Common myeloid progenitor, CD34-positive (primary cell): ENCODE results near the gene MFRP.
A peak's percentile ranks its signal among the peaks of the same experiment; 100 is the strongest.

ENCODE experiments used
- CTCF ChIA-PET: fragments of 350-600 bp; sonication (Branson Sonifier 250); formaldehyde crosslinking; loops from one replicate; lab custom pipeline; 2021; ENCODE audit warnings: antibody characterized with exemption; lab: Charles Lee
- POLR2A ChIA-PET: fragments of 350-600 bp; sonication (Branson Sonifier 250); formaldehyde crosslinking; loops from one replicate; lab custom pipeline; 2021; ENCODE audit warnings: antibody characterized with exemption; lab: Charles Lee
- DNase-seq, 3 donors: peaks; one replicate each; pipeline versions ENCODE4 v3.0.0 to v3.0.0-alpha.2; 2013
- H3K27ac ChIP-seq, 2 experiments: 1 replicate in 1 of 2; 2 replicates in 1 of 2; pipeline ENCODE4 v1.7.0; 2013; ENCODE audit warnings: inconsistent platforms in 2 of 2, low read length in 2 of 2, mild to moderate bottlenecking in 2 of 2, low read depth in 1 of 2, moderate library complexity in 1 of 2; ENCODE audit not compliant: severe bottlenecking in 2 of 2, insufficient read depth in 1 of 2, poor library complexity in 1 of 2
- H3K27me3 ChIP-seq, 5 experiments: replicated peaks in 2 of 5; 1 replicate in 3 of 5; 2 replicates in 2 of 5; pipeline versions ENCODE4 v1.6.1 to v1.7.0; 2013; ENCODE audit warnings: low read length in 4 of 5, mild to moderate bottlenecking in 2 of 5, moderate library complexity in 2 of 5, inconsistent platforms in 1 of 5; ENCODE audit not compliant: insufficient read depth in 5 of 5, control insufficient read depth in 4 of 5
- H3K36me3 ChIP-seq, 4 experiments: 1 replicate in 2 of 4; 2 replicates in 2 of 4; pipeline versions ENCODE4 v1.6.1 to v1.7.0; 2013; ENCODE audit warnings: low read length in 3 of 4, control low read depth in 1 of 4, mild to moderate bottlenecking in 1 of 4; ENCODE audit not compliant: control insufficient read depth in 4 of 4, insufficient read depth in 4 of 4
- H3K4me1 ChIP-seq, 4 experiments: 1 replicate in 3 of 4; 2 replicates in 1 of 4; pipeline versions ENCODE4 v1.6.1 to v1.7.1; 2013; ENCODE audit warnings: low read length in 3 of 4, mild to moderate bottlenecking in 3 of 4, control low read depth in 1 of 4, inconsistent platforms in 1 of 4, moderate library complexity in 1 of 4; ENCODE audit not compliant: control insufficient read depth in 4 of 4, insufficient read depth in 4 of 4; ENCODE audit errors: control extremely low read depth in 1 of 4
- H3K4me3 ChIP-seq, 7 experiments: 1 replicate in 4 of 7; 2 replicates in 3 of 7; pipeline versions ENCODE4 v1.5.1 to v1.7.0; 2013; ENCODE audit warnings: mild to moderate bottlenecking in 7 of 7, low read length in 6 of 7, moderate library complexity in 6 of 7, inconsistent platforms in 2 of 7, low read depth in 2 of 7, control low read depth in 1 of 7; ENCODE audit not compliant: insufficient read depth in 4 of 7, control insufficient read depth in 1 of 7; ENCODE audit errors: extremely low read depth in 1 of 7
- H3K9me3 ChIP-seq, 5 experiments: 1 replicate in 4 of 5; 2 replicates in 1 of 5; pipeline versions ENCODE4 v1.6.1 to v1.7.1; 2013; ENCODE audit warnings: low read length in 4 of 5, mild to moderate bottlenecking in 2 of 5, inconsistent platforms in 1 of 5, low read depth in 1 of 5, moderate library complexity in 1 of 5; ENCODE audit not compliant: control insufficient read depth in 4 of 5, insufficient read depth in 2 of 5; ENCODE audit errors: control extremely low read depth in 1 of 5
- WGBS: methylation state at CpG from one replicate; pipeline ENCODE4 v1.1.5; 2013; ENCODE audit not compliant: insufficient coverage; 5-methylcytosine and 5-hydroxymethylcytosine counted together

The MFRP gene

GRCh38 chr11:119377112-119377901, 30.8 kb upstream of the MFRP start:
- Histone ChIP-seq H3K4me3 (no peak overlapping the region), H3K27me3 (peaks cover 0 to 2% (median 0%) of the 10 kb centered on the region in 5 experiments), H3K4me1 (peaks cover 0 to 18% (median 17%) of the 10 kb centered on the region in 4 experiments), H3K9me3 (no peaks in the 10 kb centered on the region), H3K27ac (no peak overlapping the region), H3K36me3 (no peaks in the 10 kb centered on the region)
- no peak for DNase-seq
- WGBS: 76% methylated on average over 9 of the region's 12 CpGs
- POLR2A ChIA-PET: interaction anchor here (0.6 to 1.0 kb wide), 2 partner anchors 21 to 985 kb away, joined by 3 to 8 read pairs; no protein-coding TSS in a partner anchor
- CTCF ChIA-PET: interaction anchor here (1.1 to 13.9 kb wide), 8 partner anchors 9 to 157 kb away, joined by 3 to 132 read pairs (median 8); partner anchors contain the start of genes C1QTNF5 and MFRP

DNA sequence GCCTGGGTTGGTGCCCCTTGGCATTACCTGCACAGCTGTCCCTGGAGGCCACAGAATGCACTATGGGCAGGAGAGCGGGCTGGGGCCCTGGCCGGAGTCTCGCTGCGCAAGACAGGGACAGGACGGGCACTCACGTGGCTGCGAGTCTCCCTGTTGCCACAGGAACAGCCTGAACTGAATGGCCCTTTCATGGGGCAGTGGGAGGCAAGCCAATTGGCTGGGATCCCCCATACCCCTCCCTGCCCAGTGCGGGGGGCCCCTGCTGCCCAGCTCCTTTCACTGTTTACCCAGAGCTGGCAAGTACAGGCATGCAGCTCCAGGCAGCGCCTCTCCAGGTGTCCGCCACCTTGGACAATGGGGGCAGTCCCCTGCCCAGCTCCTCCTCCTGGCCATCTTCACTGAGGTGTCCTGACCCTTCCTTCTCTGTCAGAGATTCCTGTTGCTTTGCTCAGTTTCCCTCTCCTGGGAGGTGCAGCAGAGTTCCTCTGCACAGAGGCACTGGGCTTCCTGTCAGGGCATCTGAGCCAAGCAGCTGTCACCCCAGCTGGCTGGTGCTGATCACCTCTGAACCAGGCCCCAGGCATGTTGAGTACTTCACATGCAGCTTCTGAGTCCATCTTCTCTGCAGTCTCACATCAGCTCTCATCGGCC, 29.8 kb upstream of the MFRP start:
- CTCF ChIA-PET: interaction anchor here (0.8 to 13.9 kb wide), 13 partner anchors 8 to 158 kb away, joined by 3 to 132 read pairs (median 6); partner anchors contain the start of genes C1QTNF5 and MFRP

DNA sequence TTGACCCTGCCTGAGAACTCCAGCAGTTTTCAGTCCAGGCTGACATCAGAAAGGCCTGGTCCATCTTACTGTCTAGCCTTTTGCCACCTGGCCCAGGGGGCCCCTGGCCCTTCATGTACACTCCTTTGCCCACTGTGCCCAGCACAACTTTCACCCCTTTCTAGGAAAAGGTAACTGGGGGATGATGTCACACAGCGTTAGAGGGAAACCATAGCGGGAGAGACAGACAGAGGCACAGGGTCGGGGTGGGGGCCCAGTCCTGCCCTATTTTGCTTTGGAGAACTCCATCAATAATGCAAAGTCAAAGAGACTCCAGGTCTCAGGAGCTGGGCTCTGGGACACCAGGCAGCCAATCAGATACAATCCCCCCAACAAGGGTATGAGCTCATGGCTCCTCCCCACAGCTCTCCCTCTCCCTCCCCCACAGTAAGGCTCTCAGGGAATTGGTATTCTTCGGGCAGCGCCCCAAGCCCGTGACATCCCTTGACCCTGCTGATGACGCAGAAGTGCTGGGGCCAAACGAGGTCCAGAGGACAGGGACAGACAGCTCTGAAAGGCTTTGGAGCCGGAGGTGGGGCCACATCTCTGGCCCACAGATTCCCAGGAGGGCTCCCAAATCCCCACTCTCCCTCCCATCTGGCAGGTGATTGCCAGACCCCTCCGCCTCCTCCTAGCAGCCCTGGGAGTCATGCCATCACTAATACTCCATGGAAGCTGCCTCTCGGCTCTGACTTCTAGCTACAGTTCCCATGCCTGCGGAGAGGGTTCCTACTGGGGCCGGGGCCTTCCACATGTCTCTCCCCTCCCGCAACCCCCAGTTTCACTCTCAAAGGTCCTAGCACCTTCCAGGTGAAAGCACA, 29.1 kb upstream of the MFRP start:
- Histone ChIP-seq H3K4me3 (no peak overlapping the region), H3K36me3 (no peaks in the 10 kb centered on the region), H3K27ac (no peak overlapping the region), H3K9me3 (no peaks in the 10 kb centered on the region), H3K27me3 (peaks cover 0 to 3% (median 0%) of the 10 kb centered on the region in 5 experiments), H3K4me1 (peaks cover 0 to 3% (median 1%) of the 10 kb centered on the region in 4 experiments)
- CTCF ChIA-PET: interaction anchor here (0.6 to 13.9 kb wide), 17 partner anchors 9 to 158 kb away, joined by 3 to 132 read pairs (median 5); partner anchors contain the start of genes C1QTNF5 and MFRP
- WGBS: 88% methylated on average over 11 of the region's 14 CpGs
- no peak for DNase-seq
- POLR2A ChIA-PET: no interaction called here

More for the DNA sequence above, 29.8 kb upstream of the MFRP start:
- POLR2A ChIA-PET: interaction anchor here (0.6 to 1.0 kb wide), 2 partner anchors 20 to 984 kb away, joined by 3 to 8 read pairs; no protein-coding TSS in a partner anchor
- DNase-seq: no peak
- Histone ChIP-seq H3K9me3 (no peaks in the 10 kb centered on the region), H3K27me3 (no peaks in the 10 kb centered on the region), H3K36me3 (no peaks in the 10 kb centered on the region), H3K27ac (no peak overlapping the region), H3K4me3 (no peak overlapping the region), H3K4me1 (peaks cover 0 to 10% (median 9%) of the 10 kb centered on the region in 4 experiments)
- over 99% methylated on average over 11 of the region's 11 CpGs for WGBS

- H3K4me1 ChIP-seq: peaks cover 0 to 3% (median 0%) of the 10 kb centered on the region in 4 experiments
- 75% methylated on average over 11 of the region's 11 CpGs for WGBS
- DNase-seq: no peak
- no peaks in the 10 kb centered on the region for H3K9me3 ChIP-seq
- H3K36me3 ChIP-seq: no peaks in the 10 kb centered on the region
- H3K27ac ChIP-seq: no peak overlapping the region
- H3K27me3 ChIP-seq: peaks cover 0 to 3% (median 0%) of the 10 kb centered on the region in 5 experiments
- ChIA-PET CTCF (interaction anchor here (0.6 to 13.9 kb wide), 17 partner anchors 8 to 179 kb away, joined by 3 to 132 read pairs (median 4); partner anchors contain the start of genes C1QTNF5 and MFRP), POLR2A (no interaction called here)
- H3K4me3 ChIP-seq: no peak overlapping the region
Measured at GRCh38 chr11:119374632-119375336, 28.3 kb upstream of the MFRP start.

DNA sequence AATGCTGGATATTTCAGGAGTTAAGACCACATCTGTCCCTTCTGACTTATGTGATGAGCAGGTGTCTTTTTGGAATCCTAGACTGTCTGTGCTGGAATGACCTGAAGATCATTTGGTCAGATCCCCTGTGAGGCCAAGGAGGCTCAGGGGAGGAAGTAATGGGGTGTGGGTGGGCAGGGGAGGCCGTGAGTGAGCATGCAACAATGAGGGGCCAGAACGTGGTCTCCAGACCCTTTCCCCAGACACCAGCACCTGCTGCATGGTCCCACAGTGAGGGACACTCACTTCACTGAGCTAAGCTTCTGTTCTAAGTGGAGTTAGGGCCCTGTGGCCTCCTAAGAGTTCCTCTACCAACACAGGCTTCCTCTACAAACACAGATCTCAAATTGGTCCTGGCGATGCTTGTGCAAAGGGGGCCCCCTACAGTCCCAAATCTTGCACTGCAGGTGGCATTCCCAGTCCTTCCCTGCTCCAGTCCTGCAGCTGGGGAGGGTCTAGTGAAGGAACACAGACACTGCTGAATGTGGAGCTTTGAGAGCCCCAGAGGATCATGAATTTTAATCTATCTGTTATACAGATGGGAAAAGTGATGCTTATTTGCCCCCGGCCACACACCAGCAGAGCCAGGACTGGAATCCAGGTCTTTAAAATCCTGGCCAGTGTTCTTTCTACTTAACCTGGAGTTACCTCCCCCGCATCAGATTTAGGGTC, 27.6 kb upstream of the MFRP start:
- no peaks in the 10 kb centered on the region for H3K36me3 ChIP-seq
- ChIA-PET CTCF (interaction anchor here (0.7 to 13.9 kb wide), 17 partner anchors 9 to 178 kb away, joined by 3 to 132 read pairs (median 5); partner anchors contain the start of genes C1QTNF5 and MFRP), POLR2A (no interaction called here)
- no peak overlapping the region for H3K4me3 ChIP-seq
- H3K27ac ChIP-seq: no peak overlapping the region
- peak; percentile 44 to 61 (median 50) for DNase-seq
- H3K9me3 ChIP-seq: no peaks in the 10 kb centered on the region
- H3K4me1 ChIP-seq: peaks cover 0 to 3% (median 0%) of the 10 kb centered on the region in 4 experiments
- 42% methylated on average over 3 of the region's 5 CpGs for WGBS
- peaks cover 0 to 3% (median 0%) of the 10 kb centered on the region in 5 experiments for H3K27me3 ChIP-seq
